ENCODE measurements around the gene BCOR.

DNA sequence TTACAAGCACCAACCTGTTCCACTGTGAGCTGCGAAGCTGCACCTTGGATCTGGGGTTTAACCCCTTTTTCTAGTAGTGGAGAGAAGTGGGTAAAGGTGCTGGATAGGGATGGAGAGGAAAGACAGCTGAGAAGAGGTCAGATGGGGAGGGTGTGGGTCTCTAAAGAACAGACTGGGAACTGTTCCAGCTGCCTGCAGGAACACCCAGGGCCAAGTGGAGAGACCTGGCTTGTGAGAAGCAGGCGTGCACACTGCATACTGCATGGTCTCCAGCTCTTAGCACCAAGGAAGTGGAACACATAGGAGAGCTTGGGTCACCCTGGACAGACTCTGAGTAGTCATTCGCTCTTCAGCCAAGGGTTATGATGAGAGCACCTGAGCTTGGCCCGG is 16.1 kb downstream of the BCOR start:
- TF ChIP-seq EP300 (IDR thresholded peaks at IDR 0.05; ENCODE audit: borderline replicate concordance) (no peak), YY1 (IDR thresholded peaks at IDR 0.05; ENCODE audit: low read depth) (no peak), FOXM1 (IDR thresholded peaks at IDR 0.05; ENCODE audit: borderline replicate concordance, low read depth) (no peak), TAF1 (IDR thresholded peaks at IDR 0.05; ENCODE audit: low read depth) (no peak), NFIC (IDR thresholded peaks at IDR 0.05) (no peak), TEAD4 (IDR thresholded peaks at IDR 0.05) (no peak), EGR1 (IDR thresholded peaks at IDR 0.05) (no peak), RAD21 (IDR thresholded peaks at IDR 0.05; ENCODE audit: low read depth) (no peak), CEBPB (IDR thresholded peaks at IDR 0.05) (no peak)
- TF ChIP-seq, protein P1, sequence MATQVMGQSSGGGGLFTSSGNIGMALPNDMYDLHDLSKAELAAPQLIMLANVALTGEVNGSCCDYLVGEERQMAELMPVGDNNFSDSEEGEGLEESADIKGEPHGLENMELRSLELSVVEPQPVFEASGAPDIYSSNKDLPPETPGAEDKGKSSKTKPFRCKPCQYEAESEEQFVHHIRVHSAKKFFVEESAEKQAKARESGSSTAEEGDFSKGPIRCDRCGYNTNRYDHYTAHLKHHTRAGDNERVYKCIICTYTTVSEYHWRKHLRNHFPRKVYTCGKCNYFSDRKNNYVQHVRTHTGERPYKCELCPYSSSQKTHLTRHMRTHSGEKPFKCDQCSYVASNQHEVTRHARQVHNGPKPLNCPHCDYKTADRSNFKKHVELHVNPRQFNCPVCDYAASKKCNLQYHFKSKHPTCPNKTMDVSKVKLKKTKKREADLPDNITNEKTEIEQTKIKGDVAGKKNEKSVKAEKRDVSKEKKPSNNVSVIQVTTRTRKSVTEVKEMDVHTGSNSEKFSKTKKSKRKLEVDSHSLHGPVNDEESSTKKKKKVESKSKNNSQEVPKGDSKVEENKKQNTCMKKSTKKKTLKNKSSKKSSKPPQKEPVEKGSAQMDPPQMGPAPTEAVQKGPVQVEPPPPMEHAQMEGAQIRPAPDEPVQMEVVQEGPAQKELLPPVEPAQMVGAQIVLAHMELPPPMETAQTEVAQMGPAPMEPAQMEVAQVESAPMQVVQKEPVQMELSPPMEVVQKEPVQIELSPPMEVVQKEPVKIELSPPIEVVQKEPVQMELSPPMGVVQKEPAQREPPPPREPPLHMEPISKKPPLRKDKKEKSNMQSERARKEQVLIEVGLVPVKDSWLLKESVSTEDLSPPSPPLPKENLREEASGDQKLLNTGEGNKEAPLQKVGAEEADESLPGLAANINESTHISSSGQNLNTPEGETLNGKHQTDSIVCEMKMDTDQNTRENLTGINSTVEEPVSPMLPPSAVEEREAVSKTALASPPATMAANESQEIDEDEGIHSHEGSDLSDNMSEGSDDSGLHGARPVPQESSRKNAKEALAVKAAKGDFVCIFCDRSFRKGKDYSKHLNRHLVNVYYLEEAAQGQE (IDR thresholded peaks at IDR 0.05; ENCODE audit: low read depth) = no peak
- TF ChIP-seq, protein P2, sequence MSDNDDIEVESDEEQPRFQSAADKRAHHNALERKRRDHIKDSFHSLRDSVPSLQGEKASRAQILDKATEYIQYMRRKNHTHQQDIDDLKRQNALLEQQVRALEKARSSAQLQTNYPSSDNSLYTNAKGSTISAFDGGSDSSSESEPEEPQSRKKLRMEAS (IDR thresholded peaks at IDR 0.05) = no peak

All from Ishikawa (cell line).